ENCODE measurements around the gene MRPS2.
"Not testable (repeated sequence)": the region's sequence is repeated elsewhere in the genome, so short reads cannot be mapped to it uniquely, and the experiment has no call there.

The MRPS2 gene

GRCh38 chr9:135534826-135535225 lies 34.3 kb downstream of the MRPS2 start:
- not testable (repeated sequence) for DNase-seq (ENCODE audit: low read depth)

- not testable (repeated sequence) for DNase-seq (ENCODE audit: low read depth)
Observed at GRCh38 chr9:135535631-135536030, 35.1 kb downstream of the MRPS2 start.

- peak; percentile 35 for DNase-seq (ENCODE audit: low read depth)
Observed at GRCh38 chr9:135536216-135536615, 35.7 kb downstream of the MRPS2 start.

GRCh38 chr9:135543262-135543894 lies 42.9 kb downstream of the MRPS2 start:
- DNase-seq (ENCODE audit: low read depth): not testable (repeated sequence)

GRCh38 chr9:135544981-135545635 lies 44.6 kb downstream of the MRPS2 start:
- DNase-seq (ENCODE audit: low read depth): no peak

GRCh38 chr9:135545646-135546176 lies 45.2 kb downstream of the MRPS2 start, which contains the start of gene OBP2A:
Gene OBP2A (plus strand): TSS chr9:135546126. CDS start chr9:135546181, 55 bp downstream.
- not testable (repeated sequence) for DNase-seq (ENCODE audit: low read depth)

GRCh38 chr9:135546792-135547617 lies 46.5 kb downstream of the MRPS2 start:
- not testable (repeated sequence) for DNase-seq (ENCODE audit: low read depth)

- DNase-seq (ENCODE audit: low read depth): no peak
Observed at GRCh38 chr9:135547756-135548736, 47.6 kb downstream of the MRPS2 start.

GRCh38 chr9:135549478-135550343 lies 49.2 kb downstream of the MRPS2 start:
- DNase-seq (ENCODE audit: low read depth): not testable (repeated sequence)

GRCh38 chr9:135550344-135550918 lies 49.9 kb downstream of the MRPS2 start:
- no peak for DNase-seq (ENCODE audit: low read depth)

- no peak for DNase-seq (ENCODE audit: low read depth)
Observed at GRCh38 chr9:135551031-135551430, 50.5 kb downstream of the MRPS2 start.

- DNase-seq (ENCODE audit: low read depth): no peak
Observed at GRCh38 chr9:135551456-135551855, 51.0 kb downstream of the MRPS2 start.

GRCh38 chr9:135552021-135552697 lies 51.7 kb downstream of the MRPS2 start:
- DNase-seq (ENCODE audit: low read depth): no peak

- no peak for DNase-seq (ENCODE audit: low read depth)
Observed at GRCh38 chr9:135552698-135553171, 52.3 kb downstream of the MRPS2 start.
